ENCODE data around the gene ARHGEF10L. TPM values are rescaled to one million over a fixed set of nuclear protein-coding genes. Genes with fewer than 3 reads are reported as not detected.

Gene ARHGEF10L
- polyA plus RNA-seq, 1 donor (not counting 4 experiments of a cell fraction or from before 2014, with no cell fraction given): 2.4 TPM

DNA sequence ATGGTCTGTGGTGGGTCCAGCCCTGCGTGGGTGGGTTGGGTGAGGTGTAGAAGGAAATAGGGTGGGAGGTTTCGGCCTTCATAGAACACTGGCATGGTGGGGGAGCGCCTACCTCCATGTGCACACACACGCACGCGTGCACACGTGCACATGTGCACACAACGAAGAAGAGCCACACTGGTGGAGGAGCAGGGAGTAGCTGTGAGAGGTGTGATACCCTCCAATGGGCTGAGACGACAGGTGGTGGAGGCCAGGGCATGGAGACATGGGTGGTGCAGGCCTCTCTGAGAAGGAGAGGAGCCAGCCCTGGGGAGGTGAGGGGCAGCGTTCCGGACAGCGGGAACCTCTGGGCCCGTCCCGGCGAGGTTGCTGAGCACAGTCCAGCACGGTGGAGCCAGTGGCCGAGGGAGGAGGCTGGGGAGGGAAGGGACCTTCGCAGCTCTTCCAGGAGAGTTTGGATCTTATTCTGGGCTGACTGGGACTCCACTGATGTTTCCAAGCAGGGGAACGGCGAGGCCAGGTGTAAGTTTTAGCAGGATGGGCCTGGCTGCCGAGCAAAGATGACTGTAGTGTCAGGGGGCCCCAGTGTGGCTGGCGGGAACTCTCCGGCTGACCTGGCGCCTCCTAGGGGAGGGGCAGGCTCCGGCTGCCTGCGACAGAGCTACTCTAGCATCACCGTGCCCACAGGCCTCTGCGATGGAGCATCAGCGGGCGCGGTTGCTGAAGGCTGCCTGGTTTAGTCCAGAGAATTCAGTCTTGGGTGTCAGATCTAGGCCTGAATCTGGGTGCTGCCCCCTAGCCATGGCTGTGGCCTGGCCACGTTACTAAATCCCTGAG, 107.2 kb downstream of the ARHGEF10L start:
- H3K36me3 ChIP-seq (ENCODE audit: control insufficient read depth in 2 of 2, extremely low read depth in 1 of 2, insufficient read depth in 2 of 2, low read length in 2 of 2): no peaks in the 10 kb centered on the region
- no peaks in the 10 kb centered on the region for H3K9me1 ChIP-seq (ENCODE audit: control insufficient read depth, extremely low read depth, insufficient read depth, low read length)
- no peak overlapping the region for H3K4me2 ChIP-seq (ENCODE audit: control insufficient read depth, extremely low read depth, insufficient read depth, low read depth, low read length)
- no peak for FAIRE-seq
- no peaks in the 10 kb centered on the region for H3K4me1 ChIP-seq (ENCODE audit: control insufficient read depth, extremely low read depth, insufficient read depth, low read length)
- no peaks in the 10 kb centered on the region for H3K9me3 ChIP-seq (ENCODE audit: control insufficient read depth, low read depth, low read length)
- dilution Hi-C loops (cut with MboI; ENCODE audit: extremely low pct_ligation_motif_present, low sequenced_read_pairs): no loop called here
- TF ChIP-seq CTCF (optimal IDR thresholded peaks at IDR 0.05 in 1 of 3, IDR thresholded peaks at IDR 0.05 in 1 of 3, conservative IDR thresholded peaks at IDR 0.05 in 1 of 3; ENCODE audit: extremely low read depth in 1 of 3, insufficient read depth in 2 of 3, low read length in 3 of 3) (no peak), EZH2 (IDR thresholded peaks at IDR 0.05; ENCODE audit: low read length) (no peak)
- H3K4me3 ChIP-seq (ENCODE audit: control insufficient read depth in 2 of 3, extremely low read depth in 1 of 3, insufficient read depth in 2 of 3, low read depth in 1 of 3, low read length in 3 of 3): no peak overlapping the region
- no peak overlapping the region for H3K27ac ChIP-seq (ENCODE audit: control insufficient read depth, insufficient read depth, low read length)
- no peak overlapping the region for H3K9ac ChIP-seq (ENCODE audit: control insufficient read depth, extremely low read depth, insufficient read depth, low read length)
- DNase-seq (ENCODE audit: low read depth, low spot score): no peak
- no peaks in the 10 kb centered on the region for H4K20me1 ChIP-seq (ENCODE audit: control insufficient read depth, extremely low read depth, insufficient read depth, low read length)
- no peak overlapping the region for H2AFZ ChIP-seq (ENCODE audit: control insufficient read depth, low read length)
- H3K79me2 ChIP-seq (ENCODE audit: control insufficient read depth, insufficient read depth, low read length): no peaks in the 10 kb centered on the region
- peaks cover 6% of the 10 kb centered on the region for H3K27me3 ChIP-seq (ENCODE audit: control insufficient read depth, extremely low read depth, insufficient read depth, low read length)

DNA sequence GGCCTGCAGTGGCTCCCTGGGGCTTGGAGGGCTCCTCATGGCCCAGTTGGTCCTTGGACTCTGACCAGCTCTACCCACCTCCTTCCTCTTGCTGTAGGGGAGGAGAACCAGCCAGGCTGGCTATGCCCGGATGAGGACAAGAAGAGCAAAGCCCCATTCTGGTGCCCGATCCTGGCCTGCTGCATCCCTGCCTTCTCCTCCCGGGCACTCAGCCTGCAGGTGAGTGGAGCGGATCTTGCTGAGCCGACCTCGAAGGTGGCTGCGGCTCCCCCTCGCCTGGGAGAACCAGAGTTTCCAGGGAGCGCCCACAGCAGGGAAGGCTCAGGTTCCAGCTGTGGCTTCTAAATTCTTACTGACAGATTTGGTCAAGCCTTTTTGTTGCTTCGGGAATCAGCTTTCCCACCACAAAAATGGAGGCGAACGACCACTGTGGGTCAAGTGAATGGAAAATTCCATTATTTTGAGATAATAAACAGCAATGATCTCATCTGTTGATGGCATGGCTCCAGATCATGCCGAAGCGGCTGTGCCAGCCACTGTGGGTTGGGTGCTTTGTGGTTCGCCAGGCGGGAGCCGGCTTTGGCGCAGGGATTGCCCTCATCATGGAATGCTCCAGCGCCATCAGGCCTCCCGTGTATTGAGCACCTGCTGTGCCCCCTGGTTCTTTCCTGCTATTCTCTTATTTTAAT, 109.1 kb downstream of the ARHGEF10L start:
- H3K36me3 ChIP-seq (ENCODE audit: control insufficient read depth in 2 of 2, extremely low read depth in 1 of 2, insufficient read depth in 2 of 2, low read length in 2 of 2): peaks cover 0 to 1% of the 10 kb centered on the region in 2 experiments
- no peaks in the 10 kb centered on the region for H3K9me3 ChIP-seq (ENCODE audit: control insufficient read depth, low read depth, low read length)
- H3K4me2 ChIP-seq (ENCODE audit: control insufficient read depth, extremely low read depth, insufficient read depth, low read depth, low read length): no peak overlapping the region
- H3K27ac ChIP-seq (ENCODE audit: control insufficient read depth, insufficient read depth, low read length): no peak overlapping the region
- dilution Hi-C loops (cut with MboI; ENCODE audit: extremely low pct_ligation_motif_present, low sequenced_read_pairs): no loop called here
- H3K79me2 ChIP-seq (ENCODE audit: control insufficient read depth, insufficient read depth, low read length): no peaks in the 10 kb centered on the region
- H3K4me1 ChIP-seq (ENCODE audit: control insufficient read depth, extremely low read depth, insufficient read depth, low read length): no peaks in the 10 kb centered on the region
- DNase-seq (ENCODE audit: low read depth, low spot score) (no peak), FAIRE-seq (no peak)
- TF ChIP-seq CTCF (optimal IDR thresholded peaks at IDR 0.05 in 1 of 3, IDR thresholded peaks at IDR 0.05 in 1 of 3, conservative IDR thresholded peaks at IDR 0.05 in 1 of 3; ENCODE audit: extremely low read depth in 1 of 3, insufficient read depth in 2 of 3, low read length in 3 of 3) (no peak), EZH2 (IDR thresholded peaks at IDR 0.05; ENCODE audit: low read length) (no peak)
- no peak overlapping the region for H2AFZ ChIP-seq (ENCODE audit: control insufficient read depth, low read length)
- H3K9me1 ChIP-seq (ENCODE audit: control insufficient read depth, extremely low read depth, insufficient read depth, low read length): no peaks in the 10 kb centered on the region
- no peaks in the 10 kb centered on the region for H4K20me1 ChIP-seq (ENCODE audit: control insufficient read depth, extremely low read depth, insufficient read depth, low read length)
- peaks cover 6% of the 10 kb centered on the region for H3K27me3 ChIP-seq (ENCODE audit: control insufficient read depth, extremely low read depth, insufficient read depth, low read length)
- no peak overlapping the region for H3K4me3 ChIP-seq (ENCODE audit: control insufficient read depth in 2 of 3, extremely low read depth in 1 of 3, insufficient read depth in 2 of 3, low read depth in 1 of 3, low read length in 3 of 3)
- no peak overlapping the region for H3K9ac ChIP-seq (ENCODE audit: control insufficient read depth, extremely low read depth, insufficient read depth, low read length)

Data from keratinocyte (primary cell).